Small intestine (tissue), 16 donors: ENCODE measurements around the gene APPL1. TPM values are rescaled to one million over a fixed set of nuclear protein-coding genes. Genes with fewer than 3 reads are reported as not detected.

Experiments used
- DNase-seq, 2 donors: peaks; one replicate each; pipeline versions ENCODE4 v3.0.0 to v3.0.0-alpha.2; 2013
- FAIRE-seq: peaks from 2 replicates; lab custom pipeline; 2012; peaks lifted over from hg19 to GRCh38; lab: Jason Lieb, UNC
- H3K27ac ChIP-seq, 3 donors: one replicate each; pipeline ENCODE4 v1.5.1; 2013; ENCODE audit warnings: low read length in 2 of 3, mild to moderate bottlenecking in 2 of 3, control low read depth in 1 of 3, inconsistent platforms in 1 of 3, low read depth in 1 of 3, moderate library complexity in 1 of 3
- H3K27me3 ChIP-seq, 3 donors: one replicate each; pipeline ENCODE4 v1.6.1; 2013; ENCODE audit warnings: low read length in 3 of 3, inconsistent platforms in 1 of 3; ENCODE audit not compliant: control insufficient read depth in 3 of 3, insufficient read depth in 3 of 3
- H3K36me3 ChIP-seq, 3 donors: one replicate each; pipeline ENCODE4 v1.6.1; 2013; ENCODE audit warnings: low read length in 3 of 3, inconsistent platforms in 1 of 3, low read depth in 1 of 3, mild to moderate bottlenecking in 1 of 3, moderate library complexity in 1 of 3; ENCODE audit not compliant: control insufficient read depth in 3 of 3, insufficient read depth in 2 of 3
- H3K4me1 ChIP-seq, 3 donors: one replicate each; pipeline ENCODE4 v1.6.1; 2013; ENCODE audit warnings: low read length in 2 of 3, inconsistent platforms in 1 of 3, low read depth in 1 of 3, mild to moderate bottlenecking in 1 of 3, moderate library complexity in 1 of 3; ENCODE audit not compliant: control insufficient read depth in 3 of 3, insufficient read depth in 2 of 3
- H3K4me3 ChIP-seq, 3 donors: one replicate each; pipeline ENCODE4 v1.5.1; 2013; ENCODE audit warnings: low read length in 3 of 3, control low read depth in 1 of 3, inconsistent platforms in 1 of 3, low read depth in 1 of 3, mild to moderate bottlenecking in 1 of 3, moderate library complexity in 1 of 3
- H3K9me3 ChIP-seq, 2 donors: one replicate each; pipeline ENCODE4 v1.6.1; 2013; ENCODE audit warnings: low read depth in 1 of 2, low read length in 1 of 2; ENCODE audit not compliant: control insufficient read depth in 2 of 2, insufficient read depth in 1 of 2
- WGBS, 3 donors: extraction: QIAGEN DNeasy Blood & Tissue Kit; methylation state at CpG; one replicate each; pipeline ENCODE4 v1.1.7; 2013; 5-methylcytosine and 5-hydroxymethylcytosine counted together
- long read RNA-seq, 10 donors: transcript quantifications; one replicate each; lab custom pipeline, GENCODE V29; 2026
- polyA plus RNA-seq, 4 donors: library from polyadenylated mRNA; stranded (reverse) in 3 of 4; unstranded in 1 of 4; fragments of 200-250 nt in 3 of 4; fragments of 120-200 nt in 1 of 4; gene quantifications; one replicate each; pipeline versions ENCODE4 v1.2.1 to v1.2.3, GENCODE V29; 2013
- donor health status: healthy with polysubstance abuse.
- donor health status: control.
- donor health status: control.
- donor health status: Bipolar disorder and iron deficiency.
- donor health status: healthy.

The APPL1 gene
- 10 to 100 TPM; 10.1 to 34.3 (median 13.2) TPM for polyA plus RNA-seq
- long read RNA-seq, donor 1: 0 reads
- long read RNA-seq, donor 2, full-length matches to known transcripts: 8 of 8 reads
- long read RNA-seq, donor 2, partial matches to known transcripts: 0 of 8 reads
- long read RNA-seq, donor 2, other reads (novel, unspliced or antisense): 0 of 8 reads
- long read RNA-seq, donor 3, partial matches to known transcripts: 5 of 5 reads
- long read RNA-seq, donor 3, other reads (novel, unspliced or antisense): 0 of 5 reads
- long read RNA-seq, donor 4: 0 reads
- long read RNA-seq, donor 5, partial matches to known transcripts: 0 of 1 reads
- long read RNA-seq, donor 5, other reads (novel, unspliced or antisense): 0 of 1 reads
- long read RNA-seq, donor 6, partial matches to known transcripts: 0 of 2 reads
- long read RNA-seq, donor 6, other reads (novel, unspliced or antisense): 0 of 2 reads
- long read RNA-seq, donor 7: 0 reads
- long read RNA-seq, donor 8: 0 reads
- long read RNA-seq, donor 9, full-length matches to known transcripts: 2 of 2 reads
- long read RNA-seq, donor 9, partial matches to known transcripts: 0 of 2 reads
- long read RNA-seq, donor 9, other reads (novel, unspliced or antisense): 0 of 2 reads
- long read RNA-seq, donor 10, full-length matches to known transcripts: 4 of 10 reads
- long read RNA-seq, donor 10, partial matches to known transcripts: 6 of 10 reads
- long read RNA-seq, donor 10, other reads (novel, unspliced or antisense): 0 of 10 reads

- no peaks in the 10 kb centered on the region for H3K27me3 ChIP-seq
- peak within 1 kb of the TSS; percentile 81 to 93 (median 89) for H3K27ac ChIP-seq
- H3K9me3 ChIP-seq: no peaks in the 10 kb centered on the region
- peaks cover 2 to 7% (median 4%) of the 10 kb centered on the region in 3 donors for H3K4me1 ChIP-seq
- FAIRE-seq (no peak), DNase-seq (peak; percentile 89 to 97)
- H3K36me3 ChIP-seq: peaks cover 0 to 8% (median 0%) of the 10 kb centered on the region in 3 donors
- WGBS, 3 donors: 1% methylated on average over 41 to 71 of the region's 71 CpGs
- H3K4me3 ChIP-seq: peak within 1 kb of the TSS; percentile 48 to 93 (median 81)
Measured at GRCh38 chr3:57227204-57227929, at the start of gene APPL1. Gene APPL1 (plus strand): TSS chr3:57227729. CDS start chr3:57227884, 155 bp downstream.

- H3K4me1 ChIP-seq: no peaks in the 10 kb centered on the region
- 64 to 83% (median 76%) methylated on average over 5 of the region's 5 CpGs for WGBS, 3 donors
- H3K9me3 ChIP-seq: no peaks in the 10 kb centered on the region
- FAIRE-seq (no peak), DNase-seq (peak in 1 of 2 donors; percentile 13)
- no peaks in the 10 kb centered on the region for H3K36me3 ChIP-seq
- peaks cover 0 to 2% (median 0%) of the 10 kb centered on the region in 3 donors for H3K27me3 ChIP-seq
- H3K4me3 ChIP-seq: no peak overlapping the region
- no peak overlapping the region for H3K27ac ChIP-seq
Measured at GRCh38 chr3:57179580-57180410, 47.7 kb upstream of the APPL1 start.

- WGBS, 3 donors: 56 to 63% (median 57%) methylated on average over 6 of the region's 6 CpGs
- Histone ChIP-seq H3K27me3 (peaks cover 0 to 3% (median 0%) of the 10 kb centered on the region in 3 donors), H3K36me3 (no peaks in the 10 kb centered on the region), H3K4me3 (no peak overlapping the region), H3K4me1 (no peaks in the 10 kb centered on the region), H3K9me3 (no peaks in the 10 kb centered on the region), H3K27ac (no peak overlapping the region)
- FAIRE-seq (no peak), DNase-seq (no peak)
Measured at GRCh38 chr3:57184526-57184925, 43.0 kb upstream of the APPL1 start.

- H3K4me3 ChIP-seq: no peak overlapping the region
- FAIRE-seq: no peak
- 89 to 93% (median 93%) methylated on average over 3 of the region's 3 CpGs for WGBS, 3 donors
Measured at GRCh38 chr3:57192028-57192427, 35.5 kb upstream of the APPL1 start.

GRCh38 chr3:57194641-57195040, 32.9 kb upstream of the APPL1 start:
- Histone ChIP-seq H3K4me1 (no peaks in the 10 kb centered on the region), H3K36me3 (no peaks in the 10 kb centered on the region), H3K4me3 (no peak overlapping the region), H3K27me3 (no peaks in the 10 kb centered on the region), H3K9me3 (no peaks in the 10 kb centered on the region), H3K27ac (no peak overlapping the region)
- no peak for FAIRE-seq
- WGBS, 3 donors: 82 to 84% (median 82%) methylated on average over 4 of the region's 4 CpGs
- no peak for DNase-seq

More at GRCh38 chr3:57192028-57192427, 35.5 kb upstream of the APPL1 start:
- H3K9me3 ChIP-seq: no peaks in the 10 kb centered on the region
- no peaks in the 10 kb centered on the region for H3K4me1 ChIP-seq
- no peaks in the 10 kb centered on the region for H3K36me3 ChIP-seq
- no peak for DNase-seq
- no peaks in the 10 kb centered on the region for H3K27me3 ChIP-seq
- no peak overlapping the region for H3K27ac ChIP-seq

- DNase-seq (no peak), FAIRE-seq (no peak)
- no peaks in the 10 kb centered on the region for H3K4me1 ChIP-seq
- no peaks in the 10 kb centered on the region for H3K36me3 ChIP-seq
- H3K27me3 ChIP-seq: no peaks in the 10 kb centered on the region
- H3K9me3 ChIP-seq: no peaks in the 10 kb centered on the region
- no peak within 1 kb of the TSS for H3K27ac ChIP-seq
- WGBS, 3 donors: 65 to 86% (median 82%) methylated on average over 4 of the region's 4 CpGs
- no peak within 1 kb of the TSS for H3K4me3 ChIP-seq
Measured at GRCh38 chr3:57199895-57200297, 27.6 kb upstream of the APPL1 start, which contains the start of gene HESX1. Gene HESX1 (minus strand): TSS chr3:57199978. CDS start chr3:57199918, 60 bp downstream.

GRCh38 chr3:57206423-57206822, 21.1 kb upstream of the APPL1 start:
- H3K4me1 ChIP-seq: no peaks in the 10 kb centered on the region
- DNase-seq (no peak), FAIRE-seq (no peak)
- no peak overlapping the region for H3K4me3 ChIP-seq
- H3K36me3 ChIP-seq: no peaks in the 10 kb centered on the region
- H3K27ac ChIP-seq: no peak overlapping the region
- H3K9me3 ChIP-seq: no peaks in the 10 kb centered on the region
- H3K27me3 ChIP-seq: no peaks in the 10 kb centered on the region
- whole genome bisulfite sequencing, 3 donors: 87 to 95% (median 87%) methylated on average over 2 of the region's 2 CpGs
